Thyroid gland (tissue), 4 donors: ENCODE data around the gene DENND1B.

Experiments used
- POLR2A ChIP-seq, 2 donors: fragments of 450-650 bp; IDR thresholded peaks; one replicate each; pipeline ENCODE4 v1.6.1; 2017; ENCODE audit warnings: antibody characterized with exemption in 2 of 2, mild to moderate bottlenecking in 2 of 2, moderate library complexity in 1 of 2
- TF ChIP-seq, protein P1 (sequence below), 6 experiments: fragments of 200-600 bp in 3 of 6; fragments of 450-650 bp in 3 of 6; sonication (generic) in 3 of 6; IDR thresholded peaks; one replicate each; pipeline ENCODE4 v1.5.1; 2016 to 2019; ENCODE audit warnings: antibody characterized with exemption in 6 of 6, mild to moderate bottlenecking in 2 of 6, inconsistent platforms in 1 of 6, moderate library complexity in 1 of 6

DNA sequence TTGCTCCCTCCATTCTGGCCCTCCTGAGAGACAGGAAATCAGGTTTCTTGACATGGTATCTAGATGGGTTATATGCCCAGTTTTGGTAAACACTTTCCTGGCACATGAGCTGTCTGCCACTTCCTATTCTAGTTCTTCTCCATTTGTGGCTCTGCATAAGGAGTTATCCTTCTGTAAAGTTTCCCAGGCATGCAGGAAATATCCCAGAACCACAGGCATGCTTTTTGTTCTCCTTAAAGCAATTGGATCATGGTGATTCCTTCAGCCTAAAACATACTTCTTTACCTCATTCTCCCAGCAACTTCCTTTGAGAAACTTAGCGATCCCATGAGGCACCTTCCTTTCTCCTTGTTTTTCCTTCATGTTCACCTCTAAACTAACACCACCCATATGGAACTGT lies 307.4 kb downstream of the DENND1B start:
- TF ChIP-seq, protein P1, sequence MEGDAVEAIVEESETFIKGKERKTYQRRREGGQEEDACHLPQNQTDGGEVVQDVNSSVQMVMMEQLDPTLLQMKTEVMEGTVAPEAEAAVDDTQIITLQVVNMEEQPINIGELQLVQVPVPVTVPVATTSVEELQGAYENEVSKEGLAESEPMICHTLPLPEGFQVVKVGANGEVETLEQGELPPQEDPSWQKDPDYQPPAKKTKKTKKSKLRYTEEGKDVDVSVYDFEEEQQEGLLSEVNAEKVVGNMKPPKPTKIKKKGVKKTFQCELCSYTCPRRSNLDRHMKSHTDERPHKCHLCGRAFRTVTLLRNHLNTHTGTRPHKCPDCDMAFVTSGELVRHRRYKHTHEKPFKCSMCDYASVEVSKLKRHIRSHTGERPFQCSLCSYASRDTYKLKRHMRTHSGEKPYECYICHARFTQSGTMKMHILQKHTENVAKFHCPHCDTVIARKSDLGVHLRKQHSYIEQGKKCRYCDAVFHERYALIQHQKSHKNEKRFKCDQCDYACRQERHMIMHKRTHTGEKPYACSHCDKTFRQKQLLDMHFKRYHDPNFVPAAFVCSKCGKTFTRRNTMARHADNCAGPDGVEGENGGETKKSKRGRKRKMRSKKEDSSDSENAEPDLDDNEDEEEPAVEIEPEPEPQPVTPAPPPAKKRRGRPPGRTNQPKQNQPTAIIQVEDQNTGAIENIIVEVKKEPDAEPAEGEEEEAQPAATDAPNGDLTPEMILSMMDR (IDR thresholded peaks at IDR 0.05), result no peak
- TF ChIP-seq POLR2A (IDR thresholded peaks at IDR 0.05), result no peak
